ENCODE data around the gene MKNK2.
"Not testable (repeated sequence)": the region's sequence is repeated elsewhere in the genome, so short reads cannot be mapped to it uniquely, and the experiment has no call there.

MKNK2 gene

GRCh38 chr19:2050991-2051772 lies at the start of gene MKNK2:
Gene MKNK2, minus strand, starts transcription at chr19:2051244. Its CDS starts 393 bp downstream, at chr19:2050851.
- peak; percentile 95 for DNase-seq

- DNase-seq, result no peak
Observed at GRCh38 chr19:2100719-2101061, 49.6 kb upstream of the MKNK2 start.

- no peak for DNase-seq
Observed at GRCh38 chr19:2099937-2100718, 49.1 kb upstream of the MKNK2 start.

DNA sequence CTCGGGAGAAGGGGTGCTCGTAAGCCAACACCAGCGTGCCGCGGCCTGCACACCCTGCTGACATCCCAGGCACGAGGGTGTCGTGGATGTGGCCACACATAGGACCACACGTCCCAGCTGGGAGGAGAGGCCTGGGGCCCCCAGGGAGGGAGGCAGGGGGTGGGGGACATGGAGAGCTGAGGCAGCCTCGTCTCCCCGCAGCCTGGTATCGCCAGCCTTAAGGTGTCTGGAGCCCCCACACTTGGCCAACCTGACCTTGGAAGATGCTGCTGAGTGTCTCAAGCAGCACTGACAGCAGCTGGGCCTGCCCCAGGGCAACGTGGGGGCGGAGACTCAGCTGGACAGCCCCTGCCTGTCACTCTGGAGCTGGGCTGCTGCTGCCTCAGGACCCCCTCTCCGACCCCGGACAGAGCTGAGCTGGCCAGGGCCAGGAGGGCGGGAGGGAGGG lies 48.0 kb upstream of the MKNK2 start:
- DNase-seq, result no peak

DNA sequence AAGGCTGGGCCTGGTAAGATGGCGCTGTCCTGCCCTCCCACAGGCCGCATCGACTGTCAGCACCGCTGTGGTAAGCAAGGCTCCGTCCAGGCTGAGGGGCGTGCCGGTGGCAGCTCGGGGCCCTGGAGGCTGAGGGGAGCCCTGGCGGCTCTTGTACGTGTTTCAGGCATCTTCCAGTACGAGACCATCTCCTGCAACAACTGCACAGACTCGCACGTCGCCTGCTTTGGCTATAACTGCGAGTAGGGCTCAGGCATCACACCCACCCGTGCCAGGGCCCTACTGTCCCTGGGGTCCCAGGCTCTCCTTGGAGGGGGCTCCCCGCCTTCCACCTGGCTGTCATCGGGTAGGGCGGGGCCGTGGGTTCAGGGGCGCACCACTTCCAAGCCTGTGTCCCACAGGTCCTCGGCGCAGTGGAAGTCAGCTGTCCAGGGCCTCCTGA lies 46.9 kb upstream of the MKNK2 start:
- DNase-seq, result no peak

DNA sequence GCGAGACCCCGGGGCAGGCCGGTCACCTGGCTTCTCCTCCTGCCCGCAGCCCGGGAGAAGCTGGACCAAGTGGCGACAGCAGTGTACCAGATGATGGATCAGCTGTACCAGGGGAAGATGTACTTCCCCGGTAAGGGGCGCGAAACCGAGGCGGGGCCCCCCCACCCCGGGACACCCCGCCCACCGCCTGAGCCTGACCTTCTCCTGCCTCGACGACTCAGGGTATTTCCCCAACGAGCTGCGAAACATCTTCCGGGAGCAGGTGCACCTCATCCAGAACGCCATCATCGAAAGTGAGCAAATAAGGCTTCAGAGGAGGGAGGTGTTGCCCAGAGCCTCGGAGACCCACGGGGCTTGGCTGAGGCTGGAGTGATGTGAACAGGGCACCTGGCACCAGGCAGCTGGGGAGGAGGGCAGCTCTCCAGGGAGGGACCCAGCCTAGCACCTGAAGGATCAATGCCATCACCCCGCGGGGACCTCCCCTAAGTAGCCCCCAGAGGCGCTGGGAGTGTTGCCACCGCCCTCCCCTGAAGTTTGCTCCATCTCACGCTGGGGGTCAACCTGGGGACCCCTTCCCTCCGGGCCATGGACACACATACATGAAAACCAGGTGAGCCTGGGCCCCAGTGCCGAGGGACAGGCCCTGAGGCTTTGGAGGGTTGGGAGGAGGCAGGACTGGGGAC lies 46.3 kb upstream of the MKNK2 start:
- peak; percentile 42 for DNase-seq

DNA sequence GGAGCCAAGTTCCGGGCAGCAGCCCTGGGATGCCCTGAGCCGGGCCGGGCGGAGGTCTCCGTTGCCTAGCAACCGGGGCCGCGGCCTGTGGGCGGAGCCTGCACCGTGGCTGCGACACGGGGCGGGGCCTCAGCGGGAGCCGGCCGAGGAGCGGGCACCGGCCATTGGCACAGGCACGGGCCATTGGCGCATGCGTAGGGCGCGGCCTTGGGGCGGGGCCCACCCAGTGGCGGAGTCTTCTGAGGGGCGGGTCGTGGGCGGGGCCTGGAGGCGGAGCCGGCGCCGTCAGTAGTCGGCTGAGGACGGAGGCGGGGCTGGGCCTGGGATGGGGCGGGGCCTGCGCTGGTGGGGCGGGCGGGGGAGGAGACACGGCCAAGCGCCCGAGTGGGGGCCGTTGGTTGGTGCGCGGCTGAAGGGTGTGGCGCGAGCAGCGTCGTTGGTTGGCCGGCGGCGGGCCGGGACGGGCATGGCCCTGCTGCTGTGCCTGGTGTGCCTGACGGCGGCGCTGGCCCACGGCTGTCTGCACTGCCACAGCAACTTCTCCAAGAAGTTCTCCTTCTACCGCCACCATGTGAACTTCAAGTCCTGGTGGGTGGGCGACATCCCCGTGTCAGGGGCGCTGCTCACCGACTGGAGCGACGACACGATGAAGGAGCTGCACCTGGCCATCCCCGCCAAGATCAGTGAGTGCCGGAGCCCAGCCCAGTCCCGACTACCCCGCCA lies 45.6 kb upstream of the MKNK2 start, which contains the start of gene IZUMO4:
TSS of gene IZUMO4 (plus strand) at position 436 of the 723 bp plus-strand sequence. CDS start at position 467, 31 bp downstream.
- DNase-seq, result peak; percentile 100

GRCh38 chr19:2096034-2096479 lies 45.0 kb upstream of the MKNK2 start, which contains the start of gene MOB3A:
Gene MOB3A, minus strand, starts transcription at chr19:2096326. Its CDS starts 17,766 bp downstream, at chr19:2078560.
- DNase-seq, result peak; percentile 76

- not testable (repeated sequence) for DNase-seq
Observed at GRCh38 chr19:2091926-2092525, 41.0 kb upstream of the MKNK2 start.

DNA sequence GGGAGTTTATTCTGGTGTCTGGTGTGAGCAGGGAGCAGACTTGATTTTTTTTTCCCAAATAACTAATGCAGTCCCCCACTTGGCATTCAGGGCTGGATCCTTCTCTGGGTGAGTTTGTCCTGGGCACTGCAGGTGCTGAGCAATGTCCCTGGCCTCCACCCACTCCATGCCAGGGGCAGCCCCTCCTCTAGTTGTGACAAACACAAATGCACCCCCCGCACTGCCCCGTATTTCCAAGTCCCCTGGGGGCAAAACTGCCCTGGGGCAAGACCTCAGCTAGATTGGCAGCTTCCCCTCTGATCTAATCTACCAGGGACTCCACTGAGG lies 38.6 kb upstream of the MKNK2 start:
- no peak for DNase-seq

DNA sequence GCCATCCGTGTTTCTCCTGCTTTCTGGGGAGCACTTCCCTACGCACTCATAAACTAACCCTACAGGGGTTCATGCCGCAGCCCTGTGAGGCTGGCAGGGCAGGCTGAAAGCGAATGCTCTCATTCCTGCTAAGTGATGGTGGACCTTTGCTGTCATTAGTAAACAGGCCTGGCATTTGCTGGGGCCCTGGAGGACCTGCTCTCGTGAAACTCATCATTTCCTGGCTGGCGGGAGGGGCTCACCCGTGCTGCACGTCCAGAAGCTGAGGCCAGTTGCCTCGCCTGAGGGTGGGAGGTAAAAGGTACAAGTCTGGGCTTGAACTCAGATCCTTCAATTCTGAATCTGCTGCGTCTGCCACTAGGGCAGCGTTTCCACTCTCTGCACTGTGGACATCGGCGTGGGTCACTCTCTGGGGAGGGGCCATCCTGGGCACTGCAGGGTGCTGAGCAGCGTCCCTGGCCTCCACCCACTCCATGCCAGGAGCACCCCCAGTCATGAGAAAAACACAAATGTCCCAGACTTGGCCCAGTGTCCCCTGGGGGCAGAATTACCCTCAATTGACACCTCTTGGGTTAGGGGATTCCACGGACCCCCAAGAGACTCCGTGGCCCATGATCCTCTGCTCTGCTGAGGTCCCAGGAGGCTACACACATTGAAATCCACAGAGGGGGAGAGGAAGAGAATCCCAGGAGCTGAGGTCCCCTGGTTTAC lies 38.1 kb upstream of the MKNK2 start:
- no peak for DNase-seq

GRCh38 chr19:2087621-2088100 lies 36.6 kb upstream of the MKNK2 start:
- DNase-seq, result no peak

- DNase-seq, result not testable (repeated sequence)
Observed at GRCh38 chr19:2086695-2087620, 35.9 kb upstream of the MKNK2 start.

GRCh38 chr19:2084993-2085720 lies 34.1 kb upstream of the MKNK2 start:
- DNase-seq, result peak; percentile 85

DNA sequence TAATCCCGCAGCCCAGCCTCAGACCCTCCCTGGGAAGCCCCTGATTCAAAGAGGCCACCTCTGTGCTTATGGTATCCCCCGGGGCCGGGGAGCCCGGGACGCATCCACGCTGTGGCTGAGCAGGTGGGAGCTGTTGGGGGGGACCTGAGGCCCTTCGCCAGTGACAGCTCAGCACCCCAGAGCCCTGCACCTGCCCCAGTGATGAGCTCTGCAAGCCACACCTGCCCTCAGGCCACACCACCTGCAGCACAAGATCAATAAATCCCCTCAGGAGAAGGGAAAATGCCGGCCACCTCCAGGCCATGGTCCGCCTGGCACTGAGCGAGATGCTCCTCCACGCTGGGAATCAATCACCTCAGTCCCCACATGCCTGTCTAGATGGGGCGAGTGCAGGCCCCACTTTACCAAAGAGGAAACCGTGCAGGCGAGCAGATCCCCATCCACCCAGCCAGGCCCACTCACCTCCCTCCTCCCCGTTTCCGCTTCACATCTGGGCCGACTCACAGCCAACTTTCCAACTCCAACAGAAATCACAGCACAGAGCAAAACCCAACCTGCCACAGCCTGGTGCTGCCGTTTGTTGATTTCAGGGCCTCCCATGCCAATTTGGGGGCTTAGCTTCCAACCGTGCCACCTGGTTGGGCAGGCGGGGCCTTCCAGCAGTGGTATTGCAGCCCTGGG lies 32.3 kb upstream of the MKNK2 start:
- peak; percentile 61 for DNase-seq

DNA sequence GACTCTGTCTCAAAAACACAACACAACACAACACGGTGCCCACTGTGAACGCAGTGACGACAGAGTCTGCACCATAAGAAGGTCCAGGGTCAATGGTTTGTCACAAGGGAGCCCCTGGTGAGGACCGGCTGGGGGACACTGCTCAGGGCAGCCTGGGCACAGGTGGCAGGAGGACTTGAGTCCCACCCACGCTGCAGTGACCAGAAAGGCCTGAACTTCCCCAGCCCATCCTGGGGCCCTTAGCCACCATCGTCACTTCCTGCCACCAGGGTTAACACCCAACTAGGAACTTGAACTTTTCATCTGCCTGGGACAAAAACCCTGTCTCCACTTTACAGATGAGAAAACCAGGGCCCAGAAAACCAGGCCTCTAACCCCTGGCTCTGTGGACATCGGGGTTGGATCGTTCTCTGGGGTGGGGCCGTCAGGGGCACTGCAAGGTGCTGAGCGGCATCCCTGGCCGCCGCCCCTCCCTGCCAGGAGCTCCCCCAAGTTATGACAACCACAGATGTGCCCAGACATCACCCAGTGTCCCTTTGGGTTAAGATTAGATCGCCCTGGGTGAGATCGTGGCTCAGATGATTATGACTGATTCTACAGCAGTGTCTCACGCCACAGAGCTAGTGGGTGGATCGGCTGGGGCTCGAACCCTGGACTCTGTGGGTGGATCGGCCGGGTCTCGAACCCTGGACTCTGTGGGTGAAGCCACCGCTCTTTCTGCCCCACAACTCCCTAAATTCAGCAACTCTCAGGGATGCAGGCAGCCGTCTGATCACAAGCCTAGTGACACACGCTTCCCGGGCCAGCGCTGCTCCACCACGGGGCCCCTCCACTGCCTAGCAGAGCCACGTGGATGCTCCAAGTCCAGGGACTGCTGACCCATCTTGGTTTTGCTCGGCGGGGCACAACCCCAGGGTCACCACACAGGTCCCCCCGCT lies 31.1 kb upstream of the MKNK2 start:
- no peak for DNase-seq

DNA sequence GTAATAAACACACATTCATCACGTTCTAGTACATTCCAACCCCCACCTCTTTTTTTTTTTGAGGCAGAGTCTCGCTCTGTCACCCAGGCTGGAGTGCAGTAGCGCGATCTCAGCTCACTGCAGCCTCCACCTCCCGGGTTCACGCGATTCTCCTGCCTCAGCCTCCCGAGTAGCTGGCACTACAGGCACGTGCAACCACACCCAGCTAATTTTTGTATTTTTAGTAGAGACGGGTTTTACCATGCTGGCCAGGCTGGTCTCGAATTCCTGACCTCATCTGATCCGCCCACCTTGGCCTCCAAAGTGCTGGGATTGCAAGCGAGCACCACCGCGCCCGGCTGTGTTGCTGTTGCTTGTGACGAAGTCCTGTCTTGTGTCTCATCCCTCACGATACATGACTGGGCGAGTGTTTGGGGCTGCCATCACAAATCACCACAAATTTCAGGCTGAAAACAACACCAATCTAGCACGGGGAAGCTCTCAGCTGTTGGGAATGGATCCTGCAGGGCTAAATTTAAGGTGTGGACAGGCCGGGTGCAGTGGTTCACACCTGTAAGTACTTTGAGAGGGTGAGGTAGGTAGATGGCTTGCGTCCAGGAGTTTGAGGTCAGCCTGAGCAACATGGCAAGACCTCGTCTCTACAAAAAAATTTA lies 29.4 kb upstream of the MKNK2 start:
- DNase-seq, result no peak

Measured in activated T-cell treated with anti-CD3 and anti-CD28 coated beads for 4 hours (primary cell).